ENCODE results near the gene RAB20. TPM values are rescaled to one million over a fixed set of nuclear protein-coding genes. Genes with fewer than 3 reads are reported as not detected.
A peak's percentile ranks its signal among the peaks of the same experiment; 100 is the strongest.
"Not testable (repeated sequence)": the region's sequence is repeated elsewhere in the genome, so short reads cannot be mapped to it uniquely, and the experiment has no call there.

RAB20 gene
- 2.8 TPM for polyA plus RNA-seq (2013, experiment 1 of 2; ENCODE audit: insufficient read length)
- 3.0 TPM for polyA plus RNA-seq (2013, experiment 2 of 2; ENCODE audit: insufficient read length)

DNA sequence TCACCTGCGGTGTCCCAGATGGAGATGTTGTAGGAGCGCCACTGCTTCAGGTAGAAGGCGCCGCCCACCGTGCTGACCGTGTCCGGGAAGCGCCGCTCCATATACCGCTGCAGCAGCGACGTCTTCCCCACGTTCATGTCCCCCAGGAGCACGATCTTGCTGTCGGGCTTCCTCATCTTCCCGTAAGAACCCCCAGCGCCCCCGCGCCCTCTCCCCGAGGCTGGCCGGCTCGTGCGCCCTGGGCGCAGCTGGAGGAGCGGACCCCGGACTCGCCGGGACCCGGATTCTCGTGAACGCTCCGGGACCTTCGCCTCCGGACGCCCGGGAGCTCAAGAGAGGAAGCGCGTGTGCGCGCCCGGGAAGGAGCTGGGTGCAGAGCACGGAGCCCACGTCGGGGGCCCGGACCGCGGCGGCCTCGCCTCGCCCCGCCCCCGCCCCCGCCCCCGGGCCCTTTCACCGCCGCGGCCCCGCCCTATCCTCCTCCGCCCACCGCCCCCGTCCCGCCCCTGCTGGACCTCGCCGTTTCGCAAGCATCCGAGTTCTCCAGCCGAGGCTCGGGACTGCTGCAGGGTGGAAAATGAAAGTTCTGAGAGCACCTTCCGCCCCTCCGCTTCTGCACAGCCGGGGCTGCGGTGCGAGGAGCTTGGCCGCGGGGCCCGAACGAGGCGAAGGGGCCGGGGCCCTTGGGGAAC, at the start of gene RAB20:
TSS of gene RAB20 (minus strand) at position 379 of the 692 bp plus-strand sequence. CDS start at position 176, 203 bp downstream.
- peak; percentile 77 for DNase-seq

DNA sequence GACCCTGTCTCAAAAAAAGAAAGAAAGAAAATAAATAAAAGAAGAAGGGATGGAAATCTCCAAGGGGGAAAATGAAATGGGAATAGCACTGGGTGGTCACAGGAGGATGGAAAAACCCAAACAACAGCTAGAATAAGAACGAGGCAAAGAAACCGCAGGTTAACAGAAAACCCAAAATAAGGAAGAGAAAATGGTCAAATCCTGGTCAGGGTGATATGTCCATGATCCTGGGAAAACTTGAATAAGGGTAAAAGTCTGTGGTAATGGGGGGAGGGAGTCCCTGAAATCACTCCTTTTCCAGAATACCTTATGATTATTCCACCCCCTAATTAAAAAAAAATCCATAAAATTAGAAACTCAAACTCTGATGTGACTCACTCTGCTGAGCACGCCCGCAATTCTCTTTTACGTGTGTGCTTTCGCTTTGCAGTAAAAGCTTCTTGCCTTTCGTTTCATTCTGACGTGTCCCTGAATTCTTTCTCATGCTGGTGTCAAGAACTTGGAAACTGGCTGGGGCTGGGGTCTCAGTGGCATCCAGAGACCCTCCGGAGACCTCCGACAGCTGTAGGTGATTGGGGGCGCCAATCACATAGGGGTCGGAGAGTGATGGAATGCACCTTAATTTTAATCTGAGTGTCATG, 49.6 kb upstream of the RAB20 start:
- DNase-seq, result no peak

GRCh38 chr13:110607675-110608224, 46.2 kb upstream of the RAB20 start:
- no peak for DNase-seq

- not testable (repeated sequence) for DNase-seq
Measured at GRCh38 chr13:110606281-110606680, 44.8 kb upstream of the RAB20 start.

DNA sequence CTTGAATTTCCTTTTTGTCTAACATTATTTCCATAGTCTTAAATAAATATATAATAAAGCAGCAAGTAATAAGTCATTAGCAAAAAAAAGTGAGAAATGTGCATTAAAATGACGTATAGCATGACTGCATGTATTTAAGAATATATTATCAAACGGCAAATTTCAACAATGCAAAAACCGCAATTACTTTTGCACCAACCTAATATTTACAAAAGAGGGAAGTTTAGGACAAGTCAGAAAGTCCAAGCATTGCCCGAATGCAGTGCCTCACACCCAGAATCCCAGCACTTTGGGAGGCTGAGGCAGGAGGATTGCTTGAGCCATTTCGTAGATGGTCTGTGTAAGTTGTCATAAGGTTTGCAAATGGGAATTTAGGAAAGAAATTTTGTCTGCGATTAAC, 43.6 kb upstream of the RAB20 start:
- no peak for DNase-seq

DNA sequence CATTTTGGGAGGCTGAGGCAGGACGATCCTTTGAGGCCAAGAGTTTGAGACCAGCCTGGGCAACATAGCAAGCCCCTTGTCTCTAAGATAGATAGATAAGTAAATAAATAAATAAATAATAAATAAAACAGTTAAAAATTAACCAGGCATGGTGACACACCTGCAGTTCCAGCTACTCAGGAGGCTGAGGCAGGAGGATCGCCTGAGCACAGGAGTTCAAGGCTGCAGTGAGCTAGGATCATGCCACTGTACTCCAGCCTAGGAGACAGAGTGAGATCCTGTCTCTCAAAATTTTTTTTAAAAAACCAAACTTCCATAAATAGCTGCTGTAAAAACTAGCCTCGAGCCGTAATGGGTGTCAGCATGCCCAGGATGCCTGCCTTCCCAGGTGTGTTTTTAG, 39.5 kb upstream of the RAB20 start:
- no peak for DNase-seq

GRCh38 chr13:110600261-110600819, 38.8 kb upstream of the RAB20 start:
- no peak for DNase-seq

GRCh38 chr13:110597041-110597689, 35.6 kb upstream of the RAB20 start:
- no peak for DNase-seq

DNA sequence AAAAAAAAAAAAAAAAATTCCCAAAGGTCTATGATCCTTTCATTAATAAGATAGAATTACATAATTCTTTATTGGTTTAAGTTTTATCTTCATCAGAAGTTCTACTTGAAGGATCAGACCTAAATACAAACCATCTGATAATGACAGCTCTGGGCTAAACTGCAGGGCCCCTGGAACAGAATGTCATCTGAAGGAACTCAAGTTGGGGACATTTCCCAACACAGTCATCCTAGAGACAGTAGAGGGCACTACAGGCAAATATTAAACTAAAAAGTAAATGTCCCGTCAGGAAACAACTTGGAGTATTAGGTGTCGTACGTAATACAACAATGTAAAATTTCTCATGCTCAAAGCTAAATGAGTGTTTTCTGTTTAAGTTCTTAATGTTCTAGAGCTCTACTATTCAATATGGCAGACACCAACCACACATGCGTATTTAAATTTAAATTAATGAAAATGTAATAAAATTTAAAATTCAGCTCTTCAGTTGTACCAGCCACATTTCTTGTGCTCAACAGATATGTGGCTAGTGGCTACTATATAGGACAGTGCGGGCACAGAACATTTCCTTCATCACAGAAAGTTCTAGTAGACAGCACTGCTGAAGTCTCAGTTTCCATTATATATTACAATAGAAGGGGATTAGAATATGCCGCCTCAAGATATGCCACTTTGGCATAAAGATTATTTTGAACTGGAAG, 32.1 kb upstream of the RAB20 start:
- DNase-seq, result peak; percentile 52

- DNase-seq, result peak; percentile 78
Measured at GRCh38 chr13:110592665-110593064, 31.1 kb upstream of the RAB20 start.

GRCh38 chr13:110590577-110590976, 29.1 kb upstream of the RAB20 start:
- no peak for DNase-seq

- no peak for DNase-seq
Measured at GRCh38 chr13:110589793-110590390, 28.4 kb upstream of the RAB20 start.

DNA sequence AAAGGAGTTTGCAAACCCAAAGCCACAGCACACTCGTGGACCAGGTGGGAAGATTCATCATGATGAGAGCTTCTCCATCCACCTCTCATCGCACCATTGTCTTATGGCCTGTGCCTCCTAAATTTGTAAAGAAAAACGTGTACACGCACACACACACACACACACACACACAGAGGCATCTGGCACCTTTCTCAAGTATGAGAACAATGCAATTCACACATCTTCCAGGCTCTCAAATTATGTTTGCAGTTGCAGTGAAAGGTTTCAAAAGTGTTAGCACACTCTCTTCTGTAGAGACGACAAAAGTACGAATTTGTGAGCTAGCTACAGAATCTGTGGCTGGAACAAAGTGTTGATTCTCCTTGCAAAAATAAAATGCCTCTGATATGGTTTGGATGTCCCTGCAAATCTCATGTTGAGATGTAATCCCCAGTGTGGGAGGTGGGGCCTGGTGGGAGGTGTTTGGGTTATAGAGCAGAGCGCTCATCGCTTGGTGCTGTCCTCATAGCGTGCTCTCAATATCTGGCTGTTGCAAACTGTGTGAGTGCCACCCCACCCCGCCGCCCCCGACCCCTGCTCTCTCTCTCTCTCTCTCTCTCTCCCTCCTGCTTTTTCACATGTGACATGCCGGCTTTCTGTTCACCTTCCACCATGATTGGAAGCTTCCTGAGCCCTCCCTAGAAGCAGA, 21.8 kb upstream of the RAB20 start:
- DNase-seq, result no peak

DNA sequence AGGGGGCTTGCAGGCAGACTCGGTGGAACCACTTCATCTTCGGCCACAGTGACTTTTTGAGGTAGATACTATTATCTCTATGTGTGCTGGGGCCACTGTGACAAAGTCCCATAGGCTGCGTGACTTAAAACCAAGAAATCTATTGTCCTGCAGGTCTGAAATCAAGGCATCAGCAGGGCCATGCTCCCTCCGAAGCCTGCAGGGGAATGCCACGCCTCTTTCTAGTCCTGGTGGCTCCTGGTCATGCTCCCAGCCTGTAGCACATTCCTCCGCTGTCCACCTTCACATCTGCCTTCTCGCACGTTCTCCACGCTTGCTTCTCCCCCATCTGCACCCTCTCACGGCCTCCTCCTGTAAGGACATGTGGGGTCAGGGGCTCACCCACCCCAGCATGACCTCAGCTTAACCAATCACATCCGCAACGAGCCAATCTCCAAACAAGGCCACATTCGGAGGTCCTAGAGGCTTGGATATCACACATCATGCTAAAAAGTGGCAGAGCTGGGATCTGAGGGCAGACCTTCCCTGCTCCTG, 21.0 kb upstream of the RAB20 start:
- no peak for DNase-seq

GRCh38 chr13:110581506-110582185, 20.1 kb upstream of the RAB20 start:
- DNase-seq, result no peak

DNA sequence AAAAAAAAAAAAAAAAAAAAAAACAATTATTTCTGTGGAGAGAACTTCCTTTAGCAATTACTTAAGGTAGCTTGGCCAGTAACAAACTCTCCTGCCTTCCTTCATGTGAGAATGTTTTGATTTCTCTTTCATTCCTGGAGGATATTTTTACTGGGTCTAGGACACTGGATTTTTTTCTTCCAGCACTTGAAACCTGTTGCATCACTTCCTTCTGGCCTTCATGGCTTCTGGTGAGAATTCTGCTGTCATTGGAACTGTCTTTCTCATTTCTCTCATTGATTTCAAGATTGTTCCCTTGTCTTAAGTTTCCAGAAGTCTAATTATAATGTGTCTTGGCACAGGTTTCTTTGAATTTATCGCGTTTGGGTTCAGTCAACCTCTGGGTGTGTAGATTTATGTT, 19.3 kb upstream of the RAB20 start:
- DNase-seq, result peak; percentile 12

DNA sequence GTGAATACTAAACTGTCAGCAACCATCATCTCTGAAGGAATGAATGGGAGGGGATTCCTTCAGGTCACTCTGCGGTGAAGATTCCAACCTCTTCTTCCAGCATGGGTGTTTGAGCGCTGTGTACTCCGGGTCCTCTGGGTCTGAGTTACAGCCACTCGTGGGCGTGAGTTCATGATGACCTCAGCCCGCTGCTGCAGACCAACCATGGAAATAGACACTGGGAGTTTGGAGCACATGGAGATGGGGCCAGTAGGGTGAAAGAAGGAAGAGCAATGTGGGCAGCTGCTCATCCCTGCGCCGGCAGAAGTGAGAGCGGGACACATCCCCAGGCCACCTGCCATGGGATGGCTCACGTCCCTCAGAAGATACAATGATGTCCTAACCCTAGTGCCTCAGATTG, 16.8 kb upstream of the RAB20 start:
- no peak for DNase-seq

DNA sequence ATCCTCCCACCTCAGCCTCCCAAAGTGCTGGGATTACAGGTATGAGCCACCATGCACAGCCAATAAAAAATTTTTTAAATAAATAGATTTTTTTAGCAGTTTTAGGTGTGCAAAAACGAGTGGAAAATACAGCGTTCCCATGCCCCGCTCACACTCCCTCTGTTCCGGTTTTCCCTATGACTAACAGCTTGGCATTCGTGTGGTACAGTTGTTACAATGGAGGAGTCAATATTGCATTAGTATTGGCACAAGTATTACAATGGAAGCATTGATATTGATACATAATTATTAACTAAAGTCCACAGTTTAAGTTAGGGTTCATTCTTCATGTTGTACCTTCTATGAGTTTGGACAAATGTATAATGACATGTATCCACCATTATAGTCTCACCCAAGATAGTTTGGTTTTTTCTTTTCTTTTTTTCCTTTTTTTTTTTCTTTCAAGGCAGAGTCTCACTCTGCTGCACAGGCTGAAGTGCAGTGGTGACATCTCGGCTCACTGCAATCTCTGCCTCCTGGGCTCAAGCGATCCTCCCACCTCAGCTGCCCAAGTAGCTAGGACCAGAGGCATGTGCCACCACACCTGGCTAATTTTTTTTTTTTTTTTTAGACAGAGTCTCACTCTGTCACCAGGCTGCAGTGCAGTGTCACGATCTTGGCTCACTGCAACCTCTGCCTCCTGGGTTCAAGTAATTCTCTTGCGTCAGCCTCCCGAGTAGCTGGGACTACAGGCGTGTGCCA, 15.4 kb upstream of the RAB20 start:
- DNase-seq, result no peak

- DNase-seq, result no peak
Measured at GRCh38 chr13:110576070-110576394, 14.5 kb upstream of the RAB20 start.
